CD4-positive, alpha-beta T cell treated with Interleukin-2 at 100 ng/mL for 4 hours (primary cell): ENCODE results near the gene ATP11B.

Source experiments
- DNase-seq: peaks from one replicate; pipeline ENCODE4 v3.0.0-alpha.2; 2020; ENCODE audit warnings: low spot score

The ATP11B gene

DNA sequence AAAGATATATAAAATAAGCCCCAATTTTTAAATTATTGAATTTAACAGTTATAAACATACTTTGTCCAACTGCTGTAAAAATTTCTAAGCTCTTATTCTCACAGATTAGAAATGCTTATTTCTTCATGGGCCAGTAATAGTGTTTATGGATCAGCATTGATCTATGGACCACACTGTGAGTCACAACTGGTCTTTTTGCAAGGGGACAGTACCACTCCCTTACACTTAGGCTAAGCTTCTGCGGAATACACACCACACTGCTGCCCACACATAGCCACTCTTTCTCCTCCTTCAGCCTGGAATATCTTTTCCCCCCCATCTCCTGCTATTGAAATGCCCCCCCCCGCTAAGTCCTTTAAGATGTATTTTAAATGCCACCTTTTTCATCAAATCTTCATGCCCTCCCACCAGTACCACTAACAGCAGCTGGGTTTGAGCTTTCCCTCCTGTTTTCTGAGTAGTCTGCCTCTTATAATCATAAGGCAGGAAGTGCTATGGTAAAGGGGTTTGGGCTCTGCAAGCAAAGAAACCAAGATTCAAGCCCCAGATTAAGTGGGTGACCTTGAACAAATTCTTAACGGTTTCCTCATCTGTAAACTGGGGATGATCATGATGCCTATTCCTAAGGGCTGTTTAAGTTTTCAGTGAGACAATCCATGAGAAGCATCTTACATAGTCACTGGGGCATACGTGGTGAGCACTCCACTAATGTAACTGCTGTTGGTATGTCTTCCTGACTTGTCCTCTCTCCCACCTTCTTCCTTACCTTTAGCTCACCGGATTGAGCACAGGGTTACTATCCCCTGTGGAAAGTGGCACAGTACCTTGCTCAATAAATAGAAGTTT is 117.9 kb downstream of the ATP11B start:
- DNase-seq: peak; percentile 25

GRCh38 chr3:182911782-182912111 is 118.4 kb downstream of the ATP11B start:
- no peak for DNase-seq

- DNase-seq: no peak
Observed at GRCh38 chr3:182912474-182912873, 119.2 kb downstream of the ATP11B start.

DNA sequence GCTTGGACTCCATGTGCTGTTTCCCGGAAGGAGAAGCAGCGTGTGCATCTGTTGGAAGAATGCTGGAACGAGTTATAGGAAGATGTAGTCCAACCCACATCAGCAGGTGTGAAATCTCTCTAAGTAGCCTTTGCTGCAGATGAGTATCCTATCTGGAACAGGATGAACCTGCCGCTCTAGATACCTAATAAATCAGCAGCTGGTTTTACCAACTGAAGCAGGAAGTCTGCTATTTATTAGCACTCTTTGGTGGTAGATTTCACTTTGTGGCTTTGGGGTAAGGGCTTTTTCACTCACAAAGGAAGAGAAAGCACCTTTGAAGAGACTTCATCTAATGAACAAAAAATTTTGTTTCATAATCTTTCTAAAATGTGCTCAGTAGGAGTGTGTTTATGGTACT is 120.6 kb downstream of the ATP11B start:
- DNase-seq: peak; percentile 46

DNA sequence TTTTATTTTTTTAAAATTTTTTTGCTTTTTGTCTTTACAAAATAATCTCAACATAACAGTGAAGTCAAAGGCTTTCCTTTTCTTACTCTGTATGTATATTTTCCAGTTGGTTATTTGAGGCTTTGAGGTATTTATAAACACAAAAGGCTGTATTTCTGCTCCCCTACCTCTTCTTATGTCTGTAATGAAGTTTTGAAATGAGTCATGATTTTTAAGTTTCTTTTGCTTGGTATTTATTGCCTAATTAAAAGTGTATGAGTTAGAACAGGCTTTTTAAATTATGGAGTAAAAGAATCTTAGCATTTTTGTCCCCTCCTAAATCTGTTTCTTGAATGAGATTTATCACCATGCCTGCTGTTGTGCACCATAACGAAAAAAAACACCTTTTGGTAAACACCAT is 121.0 kb downstream of the ATP11B start:
- DNase-seq: no peak

DNA sequence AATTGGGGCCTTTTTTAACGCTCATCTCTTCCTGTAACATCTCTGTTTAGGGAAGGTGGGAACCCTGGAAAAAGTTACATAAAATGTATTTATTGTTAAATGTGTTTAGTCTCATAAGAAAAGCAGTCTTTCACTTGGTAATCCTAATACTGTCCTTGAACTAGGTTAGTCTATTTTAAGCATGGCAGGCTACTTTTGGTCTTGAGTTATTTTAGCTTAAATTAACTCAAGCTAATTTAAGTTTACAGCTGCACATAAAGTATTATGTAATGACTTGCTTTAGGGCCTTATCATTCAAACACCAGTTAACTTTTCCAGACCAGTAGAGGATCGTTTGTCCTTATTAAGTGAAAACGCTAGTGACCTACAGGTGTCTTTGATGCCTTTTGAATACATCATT is 123.8 kb downstream of the ATP11B start:
- DNase-seq: no peak

GRCh38 chr3:182919866-182920357 is 126.6 kb downstream of the ATP11B start:
- no peak for DNase-seq

DNA sequence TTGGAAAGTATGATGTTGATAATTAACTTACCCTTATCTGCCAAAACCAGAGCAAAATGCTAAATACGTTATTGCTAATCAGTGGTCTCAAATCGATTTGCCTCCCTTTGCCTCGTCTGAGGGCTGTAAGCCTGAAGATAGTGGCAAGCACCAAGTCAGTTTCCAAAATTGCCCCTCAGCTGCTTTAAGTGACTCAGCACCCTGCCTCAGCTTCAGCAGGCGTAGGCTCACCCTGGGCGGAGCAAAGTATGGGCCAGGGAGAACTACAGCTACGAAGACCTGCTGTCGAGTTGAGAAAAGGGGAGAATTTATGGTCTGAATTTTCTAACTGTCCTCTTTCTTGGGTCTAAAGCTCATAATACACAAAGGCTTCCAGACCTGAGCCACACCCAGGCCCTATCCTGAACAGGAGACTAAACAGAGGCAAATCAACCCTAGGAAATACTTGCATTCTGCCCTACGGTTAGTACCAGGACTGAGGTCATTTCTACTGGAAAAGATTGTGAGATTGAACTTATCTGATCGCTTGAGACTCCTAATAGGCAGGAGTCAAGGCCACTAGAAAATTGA is 127.3 kb downstream of the ATP11B start:
- DNase-seq: no peak

GRCh38 chr3:182921665-182922355 is 128.5 kb downstream of the ATP11B start:
- no peak for DNase-seq

- DNase-seq: no peak
Observed at GRCh38 chr3:182925330-182925943, 132.1 kb downstream of the ATP11B start.

DNA sequence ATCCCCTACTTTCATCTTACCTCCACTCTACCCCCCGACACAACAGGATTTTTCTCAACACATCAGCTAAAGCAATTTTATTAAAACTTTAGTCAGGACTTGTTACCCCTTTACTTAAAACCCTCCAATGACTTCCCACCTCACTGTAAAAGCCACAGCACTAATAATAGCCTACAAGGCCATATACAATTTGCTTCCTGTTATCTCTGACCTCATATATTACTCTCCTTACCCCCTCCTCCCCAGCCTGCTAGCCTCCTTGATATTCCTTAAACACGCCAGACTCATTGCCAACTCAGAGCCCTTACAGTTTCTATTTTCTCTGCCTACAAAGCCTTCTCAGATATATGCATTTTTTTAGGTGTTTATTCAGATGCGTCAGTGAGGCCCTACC is 132.6 kb downstream of the ATP11B start:
- no peak for DNase-seq

DNA sequence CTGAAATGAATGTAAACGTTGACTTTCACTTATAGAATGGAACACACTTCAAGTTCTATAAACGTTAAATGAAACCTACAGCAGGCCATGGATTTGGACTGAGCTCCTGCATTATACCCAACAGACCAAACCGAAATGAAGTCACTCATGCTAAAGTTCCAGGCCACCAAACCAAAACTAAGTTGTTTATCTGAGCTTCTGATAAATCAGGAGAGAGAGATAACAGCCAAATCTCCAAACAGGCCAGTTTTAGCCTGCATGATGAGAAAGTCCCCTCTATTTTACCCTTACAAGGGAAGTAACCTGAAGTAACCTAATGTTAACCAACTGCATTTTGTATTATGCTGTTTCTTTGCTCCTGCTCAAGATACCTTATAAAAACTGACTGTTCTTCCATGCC is 142.5 kb downstream of the ATP11B start:
- DNase-seq: no peak

DNA sequence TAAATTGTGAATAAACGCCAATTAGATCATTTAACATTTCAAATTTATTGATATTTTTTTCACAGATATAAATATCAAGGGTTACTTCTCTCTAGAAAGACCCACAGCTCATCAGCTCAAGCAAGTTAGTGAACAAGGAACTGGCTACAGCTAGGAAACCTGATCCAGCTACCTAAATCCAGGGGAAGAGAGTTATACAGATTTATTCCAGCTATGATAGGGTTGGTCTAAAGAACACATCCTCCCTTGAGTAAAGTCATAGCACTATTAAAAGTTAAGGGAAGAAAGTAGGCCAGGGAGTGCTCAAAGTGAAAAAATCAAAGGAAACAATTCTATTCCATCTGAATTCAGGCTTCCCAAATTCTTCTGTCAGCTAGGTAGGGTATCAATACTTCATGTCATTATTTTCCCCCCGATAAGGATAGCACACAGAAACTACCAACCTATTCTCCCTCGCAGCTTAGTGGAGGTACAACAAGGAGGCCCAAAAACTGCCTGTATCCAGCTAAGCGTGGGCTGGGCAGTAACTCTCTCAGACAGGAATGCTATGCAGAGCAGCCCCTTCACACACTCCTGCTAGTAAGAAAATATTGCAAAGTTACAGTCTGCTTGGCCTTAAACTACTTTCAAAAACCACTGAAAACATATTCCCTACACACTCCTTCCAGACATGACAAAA is 143.1 kb downstream of the ATP11B start:
- no peak for DNase-seq

- no peak for DNase-seq
Observed at GRCh38 chr3:182936918-182937285, 143.6 kb downstream of the ATP11B start.

DNA sequence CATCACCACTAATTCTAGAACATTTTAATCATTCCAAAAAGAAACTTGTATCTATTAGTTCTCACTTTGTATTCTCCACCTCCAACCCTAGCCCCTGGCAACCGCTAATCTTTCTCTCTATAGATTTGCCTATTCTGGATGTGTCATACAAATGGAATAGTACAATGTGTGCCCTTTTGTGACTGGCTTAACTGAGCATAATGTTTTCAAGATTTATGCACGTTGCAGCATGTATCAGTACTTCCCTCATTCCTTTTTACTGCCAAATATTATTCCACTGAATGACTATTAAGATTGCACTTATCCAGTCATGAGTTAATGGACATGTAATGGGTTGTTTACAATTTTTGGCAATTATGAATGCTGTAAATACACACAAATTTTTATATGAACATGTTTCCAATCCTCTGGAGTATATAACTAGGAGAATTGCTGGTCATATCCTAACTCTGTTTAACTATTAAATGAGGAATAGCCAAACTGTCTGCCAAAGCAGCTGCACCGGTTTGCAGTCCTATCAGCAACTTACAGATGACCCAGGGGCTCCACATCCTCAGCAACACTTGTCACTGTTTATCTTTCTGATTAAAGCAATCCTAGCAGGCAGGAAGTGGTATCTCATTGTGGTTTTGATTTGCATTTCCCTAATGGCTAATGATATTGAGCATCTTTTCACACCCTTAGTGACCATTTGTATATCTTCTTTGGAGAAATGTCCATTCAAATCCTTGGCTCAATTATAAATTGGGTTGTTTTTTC is 144.2 kb downstream of the ATP11B start:
- peak; percentile 18 for DNase-seq

DNA sequence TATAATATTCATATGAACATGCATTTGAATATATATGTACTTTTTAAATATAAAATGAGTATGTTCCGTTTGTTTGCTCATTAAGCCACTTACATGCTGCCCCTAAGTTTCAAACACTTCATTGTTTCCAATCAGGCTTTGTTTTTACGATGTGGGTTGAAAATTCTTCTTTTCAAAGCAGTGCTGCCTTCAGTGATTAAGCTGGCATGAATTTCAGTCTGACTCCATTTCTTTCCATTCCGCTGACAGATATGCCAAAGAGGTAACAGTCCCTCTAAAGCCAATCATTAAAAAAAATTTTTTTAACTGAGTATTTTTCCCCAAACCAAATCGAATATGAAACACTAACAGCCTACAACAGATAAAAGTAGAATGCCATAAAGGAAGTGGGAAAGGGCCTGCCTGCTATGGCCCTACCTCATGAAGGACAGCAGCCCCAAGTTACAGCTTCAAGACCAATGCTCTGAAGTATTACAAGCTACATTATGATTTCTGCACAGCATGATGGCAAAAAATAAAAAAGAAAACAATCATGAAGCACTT is 147.0 kb downstream of the ATP11B start:
- no peak for DNase-seq

GRCh38 chr3:182941719-182942118 is 148.4 kb downstream of the ATP11B start:
- DNase-seq: no peak

- DNase-seq: no peak
Observed at GRCh38 chr3:182947888-182948287, 154.6 kb downstream of the ATP11B start.

GRCh38 chr3:182948305-182948704 is 155.0 kb downstream of the ATP11B start:
- DNase-seq: no peak

GRCh38 chr3:182949688-182950087 is 156.4 kb downstream of the ATP11B start:
- no peak for DNase-seq

- no peak for DNase-seq
Observed at GRCh38 chr3:182954553-182955235, 161.4 kb downstream of the ATP11B start.
